Type B pancreatic cell (in vitro differentiated cells): ENCODE data around the gene ZNF85. TPM values are rescaled to one million over a fixed set of nuclear protein-coding genes. Genes with fewer than 3 reads are reported as not detected.
"Not testable (repeated sequence)": the region's sequence is repeated elsewhere in the genome, so short reads cannot be mapped to it uniquely, and the experiment has no call there.

ENCODE experiments used
- DNase-seq: peaks from one replicate; pipeline ENCODE4 v3.0.0; 2021; ENCODE audit warnings: mixed read lengths; ENCODE audit not compliant: unreplicated experiment; ENCODE audit errors: extremely low spot score
- H3K27ac Mint-ChIP-seq: 2 replicates; pipeline ENCODE4 v1.8.0; 2021; ENCODE audit warnings: mild to moderate bottlenecking, mixed read lengths
- H3K27me3 Mint-ChIP-seq: 2 replicates; pipeline ENCODE4 v1.8.0; 2021; ENCODE audit warnings: mixed read lengths
- H3K36me3 Mint-ChIP-seq: 2 replicates; pipeline ENCODE4 v1.8.0; 2021; ENCODE audit warnings: mixed read lengths
- H3K4me1 Mint-ChIP-seq: one replicate; pipeline ENCODE4 v1.8.0; 2021; ENCODE audit warnings: mixed read lengths; ENCODE audit not compliant: unreplicated experiment
- H3K4me3 Mint-ChIP-seq: 2 replicates; pipeline ENCODE4 v1.8.0; 2021; ENCODE audit warnings: mild to moderate bottlenecking, mixed read lengths
- H3K9me3 Mint-ChIP-seq: 2 replicates; pipeline ENCODE4 v1.8.0; 2021; ENCODE audit warnings: mixed read lengths
- total RNA-seq: library from RNA; stranded (reverse); gene quantifications from 2 replicates; pipeline ENCODE4 v1.2.1, GENCODE V29; 2021; ENCODE audit warnings: low replicate concordance
- TF ChIP-seq, protein P1 (sequence below): fragments of 200-600 bp; sonication (generic); conservative IDR thresholded peaks from 2 replicates; pipeline ENCODE4 v1.5.0; 2021; ENCODE audit warnings: antibody characterized with exemption, mild to moderate bottlenecking

The ZNF85 gene
- total RNA-seq, 1 donor from 2014 or later, result 21.7 TPM

- Mint-ChIP-seq H3K36me3 (peaks cover 34% of the 10 kb centered on the region), H3K9me3 (no peaks in the 10 kb centered on the region), H3K27me3 (no peaks in the 10 kb centered on the region), H3K4me3 (no peak overlapping the region), H3K27ac (no peak overlapping the region), H3K4me1 (peaks cover 8% of the 10 kb centered on the region)
- TF ChIP-seq, protein P1, sequence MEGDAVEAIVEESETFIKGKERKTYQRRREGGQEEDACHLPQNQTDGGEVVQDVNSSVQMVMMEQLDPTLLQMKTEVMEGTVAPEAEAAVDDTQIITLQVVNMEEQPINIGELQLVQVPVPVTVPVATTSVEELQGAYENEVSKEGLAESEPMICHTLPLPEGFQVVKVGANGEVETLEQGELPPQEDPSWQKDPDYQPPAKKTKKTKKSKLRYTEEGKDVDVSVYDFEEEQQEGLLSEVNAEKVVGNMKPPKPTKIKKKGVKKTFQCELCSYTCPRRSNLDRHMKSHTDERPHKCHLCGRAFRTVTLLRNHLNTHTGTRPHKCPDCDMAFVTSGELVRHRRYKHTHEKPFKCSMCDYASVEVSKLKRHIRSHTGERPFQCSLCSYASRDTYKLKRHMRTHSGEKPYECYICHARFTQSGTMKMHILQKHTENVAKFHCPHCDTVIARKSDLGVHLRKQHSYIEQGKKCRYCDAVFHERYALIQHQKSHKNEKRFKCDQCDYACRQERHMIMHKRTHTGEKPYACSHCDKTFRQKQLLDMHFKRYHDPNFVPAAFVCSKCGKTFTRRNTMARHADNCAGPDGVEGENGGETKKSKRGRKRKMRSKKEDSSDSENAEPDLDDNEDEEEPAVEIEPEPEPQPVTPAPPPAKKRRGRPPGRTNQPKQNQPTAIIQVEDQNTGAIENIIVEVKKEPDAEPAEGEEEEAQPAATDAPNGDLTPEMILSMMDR, result no peak
- peak; percentile 11 for DNase-seq
Measured at GRCh38 chr19:20928371-20928770, 5.3 kb downstream of the ZNF85 start.

- not testable (repeated sequence) for H3K4me1 Mint-ChIP-seq, H3K27me3 Mint-ChIP-seq, H3K4me3 Mint-ChIP-seq, DNase-seq, H3K27ac Mint-ChIP-seq, H3K9me3 Mint-ChIP-seq
- peaks cover 27% of the 10 kb centered on the region for H3K36me3 Mint-ChIP-seq
Measured at GRCh38 chr19:20936322-20936947, 13.4 kb downstream of the ZNF85 start.

GRCh38 chr19:20952561-20953095 lies 29.6 kb downstream of the ZNF85 start:
- Mint-ChIP-seq H3K36me3 (peaks cover 27% of the 10 kb centered on the region), H3K9me3 (peaks cover 14% of the 10 kb centered on the region)
- not testable (repeated sequence) for H3K4me3 Mint-ChIP-seq, H3K27me3 Mint-ChIP-seq, H3K4me1 Mint-ChIP-seq, DNase-seq, H3K27ac Mint-ChIP-seq

DNA sequence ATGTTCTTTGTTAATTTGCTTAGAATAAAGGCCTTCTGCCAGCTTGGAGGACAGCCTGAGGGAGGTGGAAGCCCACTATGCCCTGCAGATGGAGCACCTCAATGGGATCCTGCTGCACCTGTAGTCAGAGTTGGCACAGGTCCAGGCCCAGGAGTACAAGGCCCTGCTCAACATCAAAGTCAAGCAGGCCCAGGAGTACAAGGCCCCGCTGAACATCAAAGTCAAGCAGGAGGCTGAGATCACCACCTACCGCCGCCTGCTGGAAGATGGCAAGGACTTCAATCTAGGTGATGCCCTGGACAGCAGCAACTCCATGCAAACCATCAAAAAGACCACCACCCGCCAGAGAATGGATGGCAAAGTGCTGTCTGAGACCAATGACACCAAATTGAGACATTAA lies 41.7 kb downstream of the ZNF85 start:
- no peak overlapping the region for H3K27ac Mint-ChIP-seq
- TF ChIP-seq, protein P1, result peak; percentile 23
- H3K36me3 Mint-ChIP-seq, result no peaks in the 10 kb centered on the region
- DNase-seq, result no peak
- H3K27me3 Mint-ChIP-seq, result no peaks in the 10 kb centered on the region
- no peak overlapping the region for H3K4me3 Mint-ChIP-seq
- H3K4me1 Mint-ChIP-seq, result no peaks in the 10 kb centered on the region
- peaks cover 6% of the 10 kb centered on the region for H3K9me3 Mint-ChIP-seq

- H3K4me3 Mint-ChIP-seq, result no peak overlapping the region
- no peaks in the 10 kb centered on the region for H3K27me3 Mint-ChIP-seq
- DNase-seq, result no peak
- no peaks in the 10 kb centered on the region for H3K36me3 Mint-ChIP-seq
- no peak overlapping the region for H3K27ac Mint-ChIP-seq
- TF ChIP-seq, protein P1, result no peak
- no peaks in the 10 kb centered on the region for H3K9me3 Mint-ChIP-seq
- H3K4me1 Mint-ChIP-seq, result no peaks in the 10 kb centered on the region
Measured at GRCh38 chr19:20968092-20968491, 45.0 kb downstream of the ZNF85 start.

DNA sequence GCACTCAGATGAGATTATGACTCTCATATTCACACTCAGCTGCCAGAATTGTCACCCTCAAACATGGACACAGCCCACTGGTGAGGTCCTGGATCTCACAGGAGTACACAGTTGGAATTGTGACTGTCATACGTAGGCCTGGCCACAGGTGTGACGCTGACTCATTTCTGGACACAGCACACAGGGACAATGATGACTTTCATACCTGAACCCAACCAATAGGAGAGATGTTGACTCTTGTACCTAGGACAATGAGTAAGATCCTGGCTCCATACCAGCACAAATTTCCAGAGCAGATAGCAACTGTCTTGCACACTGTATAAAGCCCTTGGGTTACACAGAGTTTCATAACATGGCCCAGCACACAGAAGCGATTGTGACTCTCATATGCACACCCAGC lies 46.4 kb downstream of the ZNF85 start:
- Mint-ChIP-seq H3K36me3 (no peaks in the 10 kb centered on the region), H3K4me1 (no peaks in the 10 kb centered on the region), H3K27me3 (no peaks in the 10 kb centered on the region), H3K9me3 (no peaks in the 10 kb centered on the region), H3K27ac (no peak overlapping the region), H3K4me3 (no peak overlapping the region)
- TF ChIP-seq, protein P1, result no peak
- DNase-seq, result no peak
